GM12892 (cell line): ENCODE results near the gene TCF12.

ENCODE experiments used
- POLR2A ChIP-seq: IDR thresholded peaks from 2 replicates; pipeline ENCODE4 v1.6.1; 2011; ENCODE audit warnings: low read depth, low read length, control low read depth
- POLR2AphosphoS5 ChIP-seq: IDR thresholded peaks from 2 replicates; pipeline ENCODE4 v1.6.1; 2011; ENCODE audit warnings: low read depth, low read length, control low read depth
- TAF1 ChIP-seq: IDR thresholded peaks from 2 replicates; pipeline ENCODE4 v1.6.1; 2011; ENCODE audit warnings: low read depth, mild to moderate bottlenecking, control low read depth, low read length, borderline replicate concordance

DNA sequence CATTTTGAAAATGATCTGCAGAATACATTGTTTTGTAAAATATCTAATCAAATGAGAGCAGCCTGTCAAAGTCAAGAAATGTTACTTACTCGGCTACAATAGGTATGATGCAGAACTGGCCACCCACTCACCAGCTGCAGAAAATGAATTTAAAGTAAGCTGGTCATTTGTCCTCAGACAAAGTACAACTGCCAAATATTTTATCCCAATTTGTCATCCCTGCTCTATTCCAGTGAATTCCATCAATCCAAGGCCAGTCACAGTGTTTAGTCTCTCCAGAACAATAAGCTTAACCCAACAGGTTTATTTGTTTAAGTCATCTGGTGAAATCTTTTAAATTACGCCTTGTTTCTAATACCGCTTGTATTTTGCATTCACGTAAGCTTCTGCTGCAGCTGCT, 46.6 kb upstream of the TCF12 start:
- TF ChIP-seq POLR2A (no peak), TAF1 (no peak), POLR2AphosphoS5 (no peak)
